GM23338 (cell line): ENCODE results near the gene LRIT1. TPM values are rescaled to one million over a fixed set of nuclear protein-coding genes. Genes with fewer than 3 reads are reported as not detected.

Experiments used
- ATAC-seq: fragments of 200-7000 bp; cut with Tn5 transposase; 3 replicates; pipeline ENCODE4 v1.9.1; 2020
- DNase-seq: peaks from one replicate; pipeline ENCODE4 v3.0.0-alpha.2; 2015; ENCODE audit warnings: low spot score
- H2AFZ ChIP-seq: fragments of 200-600 bp; sonication (generic); 2 replicates; pipeline ENCODE4 v1.8.0; 2016; ENCODE audit warnings: antibody characterized with exemption, mild to moderate bottlenecking, moderate library complexity
- H3F3A ChIP-seq: fragments of 200-600 bp; sonication (generic); replicated peaks from 2 replicates; pipeline ENCODE4 v1.8.0; 2017; ENCODE audit warnings: antibody characterized with exemption, mixed run types, low read depth
- H3K27ac ChIP-seq: fragments of 200-600 bp; sonication (generic); 2 replicates; pipeline ENCODE4 v1.6.1; 2016; ENCODE audit warnings: low read depth
- H3K27me3 ChIP-seq: fragments of 200-600 bp; sonication (generic); 2 replicates; pipeline ENCODE4 v1.8.0; 2016; ENCODE audit warnings: mild to moderate bottlenecking, mixed run types, moderate library complexity; ENCODE audit not compliant: insufficient read depth
- H3K36me3 ChIP-seq: fragments of 200-600 bp; sonication (generic); 2 replicates; pipeline ENCODE4 v1.8.0; 2016; ENCODE audit warnings: mild to moderate bottlenecking; ENCODE audit not compliant: insufficient read depth
- H3K4me1 ChIP-seq: fragments of 200-600 bp; sonication (generic); 2 replicates; pipeline ENCODE4 v1.8.0; 2016; ENCODE audit warnings: mild to moderate bottlenecking, moderate library complexity; ENCODE audit not compliant: insufficient read depth
- H3K4me2 ChIP-seq: fragments of 200-600 bp; sonication (generic); 2 replicates; pipeline ENCODE4 v1.7.1; 2017; ENCODE audit warnings: mixed run types
- H3K4me3 ChIP-seq: fragments of 200-600 bp; sonication (generic); 2 replicates; pipeline ENCODE4 v1.6.1; 2016; ENCODE audit warnings: mixed run types
- H3K79me2 ChIP-seq: fragments of 200-600 bp; sonication (generic); replicated peaks from 2 replicates; pipeline ENCODE4 v1.8.0; 2017; ENCODE audit warnings: mild to moderate bottlenecking; ENCODE audit not compliant: insufficient read depth
- H3K9me2 ChIP-seq: fragments of 200-600 bp; sonication (generic); 2 replicates; pipeline ENCODE4 v1.8.0; 2017; ENCODE audit not compliant: insufficient read depth
- H4K20me1 ChIP-seq: fragments of 200-600 bp; sonication (generic); replicated peaks from 2 replicates; pipeline ENCODE4 v1.8.0; 2017; ENCODE audit warnings: mild to moderate bottlenecking; ENCODE audit not compliant: insufficient read depth
- H3K27ac Mint-ChIP-seq: 2 replicates; pipeline ENCODE4 v1.8.0; 2020; ENCODE audit warnings: inconsistent platforms, mild to moderate bottlenecking, moderate library complexity, mixed read lengths
- H3K27me3 Mint-ChIP-seq: 3 replicates; pipeline ENCODE4 v1.8.0; 2022; ENCODE audit warnings: low read depth, mild to moderate bottlenecking, moderate library complexity, mixed read lengths, inconsistent platforms; ENCODE audit not compliant: insufficient read depth, poor library complexity
- H3K36me3 Mint-ChIP-seq: 3 replicates; pipeline ENCODE4 v1.8.0; 2021; ENCODE audit warnings: low read depth, mild to moderate bottlenecking, inconsistent platforms, moderate library complexity, mixed read lengths
- H3K4me1 Mint-ChIP-seq: 3 replicates; pipeline ENCODE4 v1.8.0; 2020; ENCODE audit warnings: mild to moderate bottlenecking, inconsistent platforms, mixed read lengths
- H3K4me3 Mint-ChIP-seq: 3 replicates; pipeline ENCODE4 v1.8.0; 2021; ENCODE audit warnings: moderate library complexity, mild to moderate bottlenecking, inconsistent platforms, mixed read lengths
- H3K9me3 Mint-ChIP-seq: 3 replicates; pipeline ENCODE4 v1.8.0; 2020; ENCODE audit warnings: moderate library complexity, mild to moderate bottlenecking, inconsistent platforms, mixed read lengths
- CREB1 ChIP-seq: fragments of 250-450 bp; sonication (Bioruptor Pico); IDR thresholded peaks from 2 replicates; pipeline ENCODE4 v1.5.0; 2020; ENCODE audit warnings: low read depth, mild to moderate bottlenecking, moderate library complexity
- CTCF ChIP-seq, 2 experiments: fragments of 200-600 bp in 1 of 2; sonication (generic) in 1 of 2; conservative IDR thresholded peaks; 2 replicates each; pipeline versions ENCODE4 v1.5.1 to v1.6.1; 2016 to 2017; ENCODE audit warnings: antibody characterized with exemption in 2 of 2, low read depth in 2 of 2, mild to moderate bottlenecking in 2 of 2, moderate library complexity in 1 of 2
- ETS1 ChIP-seq: IDR thresholded peaks from 2 replicates; pipeline ENCODE4 v1.6.1; 2016; ENCODE audit warnings: antibody characterized with exemption
- EZH2 ChIP-seq: fragments of 200-600 bp; sonication (generic); IDR thresholded peaks from one replicate; pipeline ENCODE4 v1.8.0; 2017; ENCODE audit warnings: antibody characterized with exemption, mild to moderate bottlenecking, low read depth; ENCODE audit not compliant: unreplicated experiment
- NANOG ChIP-seq: IDR thresholded peaks from 2 replicates; pipeline ENCODE4 v1.6.1; 2016; ENCODE audit warnings: antibody characterized with exemption, borderline replicate concordance
- POLR2AphosphoS5 ChIP-seq: IDR thresholded peaks from 2 replicates; pipeline ENCODE4 v1.6.1; 2016; ENCODE audit warnings: antibody characterized with exemption, low read depth
- STAT1 ChIP-seq: IDR thresholded peaks from one replicate; pipeline ENCODE4 v1.6.1; 2016; ENCODE audit warnings: antibody characterized with exemption; ENCODE audit not compliant: unreplicated experiment
- ZNF114 ChIP-seq: fragments of 250-450 bp; sonication (Bioruptor Pico); IDR thresholded peaks from 2 replicates; pipeline ENCODE4 v1.5.0; 2020; ENCODE audit warnings: mild to moderate bottlenecking, moderate library complexity
- ZNF331 ChIP-seq: fragments of 250-450 bp; sonication (Bioruptor Pico); IDR thresholded peaks from 2 replicates; pipeline ENCODE4 v1.5.0; 2020; ENCODE audit warnings: low read depth, mild to moderate bottlenecking, moderate library complexity
- ZNF462 ChIP-seq: fragments of 250-450 bp; sonication (Bioruptor Pico); IDR thresholded peaks from 2 replicates; pipeline ENCODE4 v1.5.0; 2020; ENCODE audit warnings: mild to moderate bottlenecking, moderate library complexity
- polyA plus RNA-seq: library from polyadenylated mRNA; unstranded; fragments of >200 nt; fragmentation: Nextera tagmentation; extraction: Ambion mirVana; gene quantifications from 2 replicates; pipeline ENCODE4 v1.2.1, GENCODE V29; 2016
- total RNA-seq: library from RNA; depleted of rRNA; stranded (reverse); fragments of >200 nt; shearing (Covaris generic); gene quantifications from 2 replicates; pipeline ENCODE4 v1.2.3, GENCODE V29; 2014

The LRIT1 gene
- total and polyA plus RNA-seq, 2 experiments from 2014 or later, result 0.07 TPM; not detected in 1

GRCh38 chr10:84233940-84234339 is 7.4 kb downstream of the LRIT1 start:
- Histone ChIP-seq H4K20me1 (no peaks in the 10 kb centered on the region), H3K79me2 (no peaks in the 10 kb centered on the region), H3K4me1 (no peaks in the 10 kb centered on the region; the same call in 1 of the 2 replicates), H3K9me2 (peaks cover 4% of the 10 kb centered on the region; the same call in 1 of the 2 replicates), H3K4me2 (no peak overlapping the region), H3K4me3 (no peak overlapping the region), H3K36me3 (no peaks in the 10 kb centered on the region), H3K27ac (no peak overlapping the region), H3F3A (no peaks in the 10 kb centered on the region), H2AFZ (no peak overlapping the region), H3K27me3 (peaks cover 8% of the 10 kb centered on the region; the same call in 1 of the 2 replicates)
- DNase-seq (no peak), ATAC-seq (no peak)
- no peaks in the 10 kb centered on the region for H3K36me3 Mint-ChIP-seq
- H3K4me3 Mint-ChIP-seq, result no peak overlapping the region
- H3K9me3 Mint-ChIP-seq, result no peaks in the 10 kb centered on the region
- H3K27ac Mint-ChIP-seq, result no peak overlapping the region
- TF ChIP-seq EZH2 (no peak), STAT1 (no peak), ETS1 (no peak), CREB1 (CRISPR knock-in tag) (no peak), POLR2AphosphoS5 (no peak), ZNF331 (no peak), NANOG (no peak)
- H3K27me3 Mint-ChIP-seq, result peaks cover 10% of the 10 kb centered on the region
- peaks cover 3% of the 10 kb centered on the region; the same call in 1 of the 3 replicates for H3K4me1 Mint-ChIP-seq

GRCh38 chr10:84232376-84232775 is 9.0 kb downstream of the LRIT1 start:
- TF ChIP-seq ZNF114 (CRISPR knock-in tag) (no peak), CTCF (conservative IDR thresholded peaks at IDR 0.05; ENCODE audit: low read depth in 2 of 2) (no peak), ZNF462 (CRISPR knock-in tag) (no peak), POLR2AphosphoS5 (no peak), NANOG (no peak), CREB1 (CRISPR knock-in tag) (no peak), ETS1 (no peak)
- peaks cover 5% of the 10 kb centered on the region for H3K27me3 Mint-ChIP-seq
- peaks cover 3% of the 10 kb centered on the region; the same call in 1 of the 3 replicates for H3K4me1 Mint-ChIP-seq
- no peak overlapping the region for H2AFZ ChIP-seq
- no peaks in the 10 kb centered on the region for H3F3A ChIP-seq
- H3K36me3 Mint-ChIP-seq, result no peaks in the 10 kb centered on the region
- no peak overlapping the region for H3K27ac ChIP-seq
- H3K4me1 ChIP-seq, result no peaks in the 10 kb centered on the region; the same call in 1 of the 2 replicates
- peaks cover 7% of the 10 kb centered on the region; the same call in 1 of the 2 replicates for H3K9me2 ChIP-seq
- H3K27ac Mint-ChIP-seq, result no peak overlapping the region
- H3K9me3 Mint-ChIP-seq, result no peaks in the 10 kb centered on the region
- H3K27me3 ChIP-seq, result no peaks in the 10 kb centered on the region
- ATAC-seq, result no peak
- no peak overlapping the region for H3K4me2 ChIP-seq
- H3K4me3 Mint-ChIP-seq, result no peak overlapping the region
- DNase-seq, result no peak
- H3K36me3 ChIP-seq, result no peaks in the 10 kb centered on the region
- no peak overlapping the region for H3K4me3 ChIP-seq
- no peaks in the 10 kb centered on the region for H4K20me1 ChIP-seq
- no peaks in the 10 kb centered on the region for H3K79me2 ChIP-seq
